ENCODE data around the gene CAMTA1.

Gene CAMTA1

DNA sequence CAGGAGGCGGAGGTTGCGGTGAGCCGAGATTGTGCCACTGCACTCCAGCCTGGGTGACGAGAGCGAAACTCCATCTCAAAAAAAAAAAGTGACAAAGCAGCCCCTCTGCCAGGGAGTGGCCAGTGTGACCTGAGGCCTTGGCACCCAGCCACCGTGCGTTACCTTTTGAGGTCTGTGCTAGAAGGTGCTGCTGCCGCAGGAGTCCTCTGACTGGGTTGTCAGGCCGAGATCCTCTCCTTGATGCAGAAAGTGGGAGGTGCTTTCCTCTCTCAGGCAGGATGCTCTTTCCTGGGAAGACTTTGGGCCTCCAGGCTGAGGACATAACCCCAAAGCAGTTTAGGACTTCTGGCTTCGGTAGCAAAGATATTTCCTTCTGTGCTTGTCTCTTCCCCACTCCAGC lies 705.3 kb downstream of the CAMTA1 start:
- no peak for ATAC-seq

DNA sequence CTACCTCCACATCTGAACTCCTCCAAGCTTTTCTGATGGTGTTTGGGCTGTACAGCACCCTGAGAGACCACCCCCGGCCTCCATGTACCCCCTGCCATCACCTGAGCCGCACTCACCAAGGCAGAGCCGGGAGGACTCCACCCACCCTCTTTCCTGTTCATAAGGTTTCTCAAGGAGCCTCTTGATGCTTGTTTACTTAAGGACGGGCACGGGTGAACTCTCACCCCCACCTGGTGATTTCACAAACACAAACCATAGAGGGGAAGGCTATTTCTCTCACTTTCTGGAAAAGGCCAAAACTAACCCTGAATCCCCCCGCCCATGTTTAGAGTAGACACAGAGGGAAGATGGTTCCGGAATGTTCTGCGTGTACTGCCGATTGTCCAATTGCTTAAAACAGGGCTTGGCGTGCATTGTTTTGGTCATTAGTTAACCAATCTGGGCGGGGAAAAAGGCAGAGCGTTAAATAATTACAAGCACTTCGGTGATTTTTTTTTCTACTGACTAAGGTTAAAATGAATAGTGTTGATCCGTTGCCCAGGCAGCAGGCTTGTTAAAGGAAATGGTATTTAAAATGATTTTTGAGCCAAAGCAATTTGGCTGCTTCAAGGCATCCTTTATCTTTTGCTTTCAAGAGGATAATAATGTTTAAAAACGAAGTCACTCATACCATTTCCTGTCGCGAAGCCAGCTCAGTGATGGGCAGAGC lies 706.0 kb downstream of the CAMTA1 start:
- ATAC-seq: no peak

DNA sequence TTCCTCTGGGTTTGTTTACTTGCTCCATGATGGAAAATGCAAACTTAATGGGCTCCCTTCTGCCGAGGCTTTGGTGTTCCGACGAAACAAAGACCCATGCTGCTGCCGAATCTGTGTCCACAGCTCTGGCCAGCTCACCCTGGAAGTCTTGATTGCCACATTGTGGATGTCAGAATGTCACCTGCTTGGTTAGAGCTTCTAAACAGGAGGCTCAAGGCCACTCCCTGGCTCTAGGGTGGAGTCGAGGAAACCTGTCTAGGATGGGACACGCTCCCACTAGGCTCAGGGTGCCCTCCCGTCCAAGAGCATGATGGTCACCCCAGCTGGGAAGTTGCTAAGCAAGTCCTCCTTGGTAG lies 706.5 kb downstream of the CAMTA1 start:
- ATAC-seq: no peak

DNA sequence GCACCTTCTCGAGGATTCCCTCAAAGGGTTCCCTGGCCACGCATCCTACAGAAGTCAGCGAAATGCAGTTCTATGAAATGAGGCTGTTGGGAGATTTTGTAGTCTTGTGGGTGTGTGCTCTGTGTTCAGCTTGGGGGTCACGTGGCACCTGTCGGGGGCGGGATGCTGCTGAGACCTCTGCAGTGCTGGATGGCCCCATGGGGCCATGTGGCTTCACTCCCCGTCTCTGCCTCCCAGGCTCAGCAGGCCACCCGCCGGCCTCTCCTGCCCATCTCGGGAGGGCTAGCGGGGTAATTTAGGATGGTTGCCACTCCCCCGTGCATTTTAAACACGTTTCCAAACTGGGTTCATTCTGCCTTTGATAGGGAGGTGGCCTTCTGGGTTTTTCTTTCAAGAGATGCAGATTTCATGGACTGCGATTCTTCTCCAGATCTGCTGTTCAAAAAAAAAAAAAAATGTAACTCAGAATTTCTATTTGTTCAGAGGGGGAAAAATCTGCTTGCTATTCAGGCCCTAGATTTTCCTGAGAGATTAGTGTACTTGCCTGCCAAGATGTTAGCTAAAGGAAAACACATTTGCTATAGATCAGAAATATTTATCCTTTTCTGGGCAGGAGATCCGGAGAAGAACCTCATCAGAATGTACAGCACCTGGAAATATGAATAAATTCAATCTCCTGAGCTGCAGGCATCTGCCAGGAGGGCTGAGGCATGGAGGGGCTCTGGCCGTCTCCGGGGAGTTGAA lies 708.6 kb downstream of the CAMTA1 start:
- no peak for ATAC-seq

DNA sequence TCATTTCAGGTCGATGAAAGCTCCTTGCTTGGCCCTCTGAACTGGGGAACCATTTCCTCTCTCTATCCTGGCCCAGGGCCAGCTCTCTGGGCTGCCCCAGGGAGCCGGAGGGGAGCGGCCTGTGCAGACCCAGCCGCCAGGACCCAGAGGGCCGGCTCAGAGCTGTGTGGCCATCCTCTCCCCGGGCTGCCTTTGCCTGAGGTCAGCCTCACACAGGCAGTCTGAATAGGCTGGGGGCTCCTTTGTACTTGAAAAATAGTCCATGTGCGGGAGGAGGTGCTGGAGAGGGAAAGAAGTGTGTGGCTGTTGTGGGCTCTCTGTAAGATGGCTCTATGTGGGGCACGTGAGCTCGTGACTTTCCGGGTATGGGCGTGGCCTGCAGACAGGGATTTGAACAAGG lies 710.7 kb downstream of the CAMTA1 start:
- ATAC-seq: no peak

DNA sequence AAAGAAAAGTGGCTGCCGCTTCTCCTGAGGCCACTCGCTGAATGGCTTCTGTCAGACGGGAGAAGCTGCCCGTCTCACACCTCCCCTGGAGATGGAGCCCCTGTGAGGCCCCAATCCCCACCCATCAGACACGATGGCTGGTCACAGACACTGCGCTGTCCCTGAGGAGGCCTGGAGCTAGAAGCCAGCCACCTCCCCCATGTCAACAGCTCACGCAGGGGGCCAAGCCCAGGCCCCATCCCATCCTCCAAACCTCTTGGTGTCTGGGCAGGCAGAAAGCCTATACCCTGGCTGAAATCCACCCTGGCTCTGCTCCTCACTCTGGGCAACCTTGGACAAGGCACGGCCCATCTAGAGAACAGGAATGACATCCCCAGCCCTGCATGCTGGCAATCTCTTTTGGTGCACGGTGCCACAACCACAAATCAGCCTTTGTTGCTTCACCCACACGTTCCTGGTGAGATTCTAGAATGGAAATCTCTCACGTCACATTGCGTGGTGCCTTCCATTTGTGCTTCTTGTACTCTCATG lies 711.9 kb downstream of the CAMTA1 start:
- no peak for ATAC-seq

DNA sequence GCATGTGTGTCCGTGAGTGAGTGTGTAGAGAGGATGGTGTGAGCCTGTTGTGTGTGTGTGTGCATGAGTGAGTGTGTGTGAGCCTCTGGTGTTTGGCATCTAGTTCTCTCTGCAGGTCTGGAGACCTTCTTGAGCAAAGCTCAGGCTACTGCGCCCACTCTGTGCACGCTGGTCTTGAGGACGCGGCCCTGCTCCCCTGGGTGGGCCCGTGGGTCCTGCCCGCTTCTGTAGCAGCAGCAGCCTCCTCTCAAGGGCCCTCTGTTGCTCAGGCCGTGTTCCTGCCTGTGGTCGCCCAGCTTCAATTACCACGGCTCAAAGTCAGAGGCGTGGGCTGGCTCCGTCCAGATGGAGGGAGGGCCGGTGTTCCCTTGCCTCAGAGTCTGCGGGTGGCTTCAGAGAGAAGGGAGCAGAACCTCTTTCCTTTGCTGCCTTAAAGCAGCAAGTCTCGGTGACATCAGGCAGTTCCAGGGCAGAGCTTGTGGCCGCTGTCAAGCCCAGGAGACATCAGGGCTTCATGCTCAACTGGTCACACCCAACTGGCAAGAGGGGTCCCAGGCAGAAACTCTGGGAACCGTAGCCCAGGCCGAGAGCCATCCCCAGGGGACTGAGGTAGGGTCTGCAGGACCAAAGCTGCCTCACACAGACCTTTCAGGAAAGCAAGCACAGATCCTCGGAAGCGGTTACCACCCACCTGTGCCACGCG lies 715.3 kb downstream of the CAMTA1 start:
- no peak for ATAC-seq

DNA sequence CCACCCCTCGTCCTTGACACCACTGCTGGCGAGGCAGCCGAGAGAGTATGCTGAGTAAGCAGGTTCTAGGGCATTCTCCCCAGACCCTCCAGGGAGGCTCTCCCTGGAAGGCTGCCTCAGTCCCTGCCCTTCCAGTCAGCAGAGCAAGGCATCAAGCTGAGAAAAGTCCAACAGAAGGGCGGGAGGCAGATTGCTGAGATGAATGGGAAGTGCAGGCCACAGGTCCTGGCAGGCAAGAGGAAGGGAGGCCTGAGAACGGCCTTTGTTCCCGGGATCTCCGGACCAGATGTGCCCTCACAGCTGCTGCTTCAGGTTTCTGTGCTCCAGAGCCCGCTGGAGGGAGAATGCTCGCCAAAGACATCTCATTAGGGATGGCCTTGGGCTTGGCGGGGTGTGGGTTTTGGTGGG lies 715.8 kb downstream of the CAMTA1 start:
- no peak for ATAC-seq

DNA sequence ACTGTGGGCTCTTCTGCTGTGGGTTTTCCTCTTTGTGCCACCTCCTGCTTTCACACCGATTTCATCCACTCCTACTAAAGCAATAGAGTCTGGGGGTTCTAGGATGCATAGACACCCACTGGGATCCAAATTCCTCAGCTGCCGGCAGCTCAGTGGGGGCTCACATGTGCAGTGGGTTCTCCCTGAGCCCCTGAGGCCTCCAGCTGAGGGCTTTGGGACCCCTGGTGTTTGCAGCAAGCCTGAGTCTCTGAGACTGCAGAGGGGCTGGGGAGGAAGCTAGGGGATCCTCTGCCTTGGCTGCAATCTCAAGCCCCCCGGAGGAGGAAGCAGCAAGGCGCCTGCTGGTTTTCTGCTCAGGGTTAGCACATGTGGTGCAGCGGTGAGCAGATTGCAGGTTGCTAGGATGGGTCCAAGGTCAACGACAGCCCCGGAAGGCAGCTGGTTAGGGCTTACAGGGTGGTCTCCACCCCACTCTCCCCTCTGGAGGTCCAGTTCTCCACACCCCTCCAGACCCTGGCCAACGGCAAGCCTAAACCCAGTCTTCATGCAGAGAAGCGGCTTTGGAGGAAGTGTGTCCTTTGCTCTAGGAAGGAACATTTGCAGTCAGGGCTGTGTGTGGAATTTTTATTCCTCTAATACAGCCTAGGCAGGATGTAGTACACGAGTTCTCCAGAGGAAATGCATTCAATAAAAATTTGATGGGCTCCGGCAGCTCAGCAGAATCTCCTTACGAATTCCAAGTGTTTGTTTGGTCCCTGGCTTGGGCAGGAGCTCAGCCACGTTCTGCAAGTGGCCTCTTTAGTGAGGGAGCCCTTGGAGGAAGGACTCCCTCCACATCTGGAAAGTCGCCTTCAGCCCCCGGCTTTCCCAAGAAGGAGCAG lies 716.7 kb downstream of the CAMTA1 start:
- ATAC-seq: no peak

DNA sequence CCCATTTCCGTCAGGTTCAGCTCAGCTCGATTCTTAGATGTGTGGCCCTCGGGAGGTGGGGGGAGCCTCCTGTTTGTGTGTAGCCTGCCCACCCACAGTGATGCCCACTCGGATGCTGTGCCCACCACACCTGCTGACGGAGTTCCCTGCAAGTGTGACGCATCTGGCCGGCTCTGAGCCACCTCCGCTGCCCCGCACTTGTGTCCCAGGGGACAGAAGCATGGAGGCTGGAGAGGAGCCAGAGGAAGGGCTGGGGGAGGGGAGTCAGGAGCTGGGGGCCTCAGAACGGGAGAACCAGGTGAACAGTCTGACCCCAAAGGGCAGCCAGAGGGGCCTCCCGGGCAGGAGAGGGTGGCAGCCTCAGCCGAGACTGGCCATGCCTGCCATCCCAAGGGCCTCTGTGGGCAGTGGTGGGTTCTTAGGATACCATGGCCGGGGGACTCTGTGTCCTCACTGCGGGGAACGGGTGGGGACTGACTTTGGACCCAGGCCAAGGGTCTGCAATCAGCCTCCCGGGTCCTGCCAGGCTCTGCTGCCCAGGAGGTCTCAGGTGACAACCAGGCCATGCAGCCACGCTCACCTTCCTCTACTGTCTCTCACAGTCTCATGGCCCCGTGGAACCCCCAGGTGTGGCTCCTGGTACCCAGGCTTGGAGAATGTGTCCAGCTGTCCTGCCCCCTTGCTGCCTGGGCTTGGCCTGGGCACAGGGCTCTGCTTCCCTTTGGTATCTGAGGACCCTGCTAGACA lies 718.6 kb downstream of the CAMTA1 start:
- no peak for ATAC-seq

DNA sequence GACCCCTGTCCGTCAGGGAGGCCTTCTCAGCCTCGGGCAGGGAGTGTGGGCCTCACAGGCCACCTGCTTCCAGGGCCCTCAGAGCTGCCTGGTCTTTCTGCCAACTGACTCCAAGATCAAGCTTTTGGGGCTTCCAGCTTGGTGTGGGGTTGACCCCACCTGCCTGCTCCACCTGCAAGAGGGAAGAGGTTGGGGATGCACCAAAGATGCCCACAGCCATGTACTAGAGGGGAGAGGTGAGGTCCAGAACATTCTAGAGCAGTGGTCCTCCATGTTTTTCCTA lies 719.1 kb downstream of the CAMTA1 start:
- ATAC-seq: no peak

DNA sequence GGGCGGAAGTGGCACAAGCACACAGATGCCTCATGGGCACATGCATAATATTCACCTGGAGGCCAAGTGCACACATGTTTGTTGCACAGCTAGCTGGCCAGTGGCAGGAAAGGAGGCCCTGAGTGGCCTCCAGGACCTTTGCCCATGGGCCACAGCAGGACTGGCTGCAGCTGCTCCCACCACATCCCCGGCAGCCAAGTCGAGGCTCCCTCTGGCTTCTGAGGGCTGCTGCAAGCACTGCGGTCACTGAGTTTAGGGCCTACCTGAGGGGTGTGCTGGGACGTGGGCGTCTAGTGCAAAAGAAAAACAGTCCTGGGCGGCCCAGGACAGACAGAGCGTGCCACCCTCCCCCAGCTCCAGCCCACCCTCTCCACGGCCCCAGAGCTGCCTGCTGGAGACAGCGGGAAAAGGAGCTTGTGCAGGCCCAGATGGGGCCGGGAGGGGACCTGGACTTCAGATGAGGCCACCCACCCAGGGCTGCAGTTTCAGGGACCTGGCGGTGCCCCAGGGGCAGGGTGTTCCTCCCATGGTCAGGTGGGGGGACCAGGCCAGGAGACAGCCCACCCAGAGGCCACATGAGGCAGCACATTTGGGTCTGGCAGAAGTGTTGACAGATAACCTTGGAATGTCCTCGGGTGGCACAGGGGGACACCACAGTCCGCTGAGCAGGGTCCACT lies 720.0 kb downstream of the CAMTA1 start:
- no peak for ATAC-seq

DNA sequence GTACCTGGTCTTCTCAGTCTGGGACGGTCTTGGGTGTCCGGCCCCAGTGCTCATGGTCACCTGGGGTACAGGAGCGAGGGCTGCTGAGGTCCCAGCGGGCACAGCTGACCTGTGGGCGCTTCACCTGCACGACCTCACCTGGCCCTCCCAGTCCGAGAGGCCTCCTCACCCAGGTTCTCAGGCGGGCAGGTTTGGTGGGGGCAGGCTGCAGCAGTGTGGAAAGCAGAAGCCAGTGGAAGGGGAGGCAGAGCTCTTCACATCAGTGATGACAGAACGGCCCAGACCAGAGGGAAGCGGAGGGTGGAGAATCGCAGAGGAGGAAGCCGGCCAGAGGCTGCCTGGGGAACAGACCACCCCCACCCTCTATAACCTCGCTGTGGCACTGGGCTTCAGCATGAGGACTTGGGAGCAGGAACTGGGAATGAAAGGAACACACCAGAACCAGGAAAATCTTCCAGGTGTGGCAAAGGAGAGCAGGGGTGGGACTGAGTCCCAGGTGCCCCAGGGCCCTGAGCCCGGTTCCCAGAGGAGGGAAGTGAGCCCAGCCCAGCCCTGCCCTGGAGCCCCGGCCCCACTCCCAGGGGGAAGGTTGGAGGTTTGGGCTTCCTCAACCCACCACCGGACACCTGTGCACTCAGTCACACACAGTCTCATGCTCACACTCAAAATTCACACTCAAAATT lies 720.7 kb downstream of the CAMTA1 start:
- ATAC-seq: no peak

DNA sequence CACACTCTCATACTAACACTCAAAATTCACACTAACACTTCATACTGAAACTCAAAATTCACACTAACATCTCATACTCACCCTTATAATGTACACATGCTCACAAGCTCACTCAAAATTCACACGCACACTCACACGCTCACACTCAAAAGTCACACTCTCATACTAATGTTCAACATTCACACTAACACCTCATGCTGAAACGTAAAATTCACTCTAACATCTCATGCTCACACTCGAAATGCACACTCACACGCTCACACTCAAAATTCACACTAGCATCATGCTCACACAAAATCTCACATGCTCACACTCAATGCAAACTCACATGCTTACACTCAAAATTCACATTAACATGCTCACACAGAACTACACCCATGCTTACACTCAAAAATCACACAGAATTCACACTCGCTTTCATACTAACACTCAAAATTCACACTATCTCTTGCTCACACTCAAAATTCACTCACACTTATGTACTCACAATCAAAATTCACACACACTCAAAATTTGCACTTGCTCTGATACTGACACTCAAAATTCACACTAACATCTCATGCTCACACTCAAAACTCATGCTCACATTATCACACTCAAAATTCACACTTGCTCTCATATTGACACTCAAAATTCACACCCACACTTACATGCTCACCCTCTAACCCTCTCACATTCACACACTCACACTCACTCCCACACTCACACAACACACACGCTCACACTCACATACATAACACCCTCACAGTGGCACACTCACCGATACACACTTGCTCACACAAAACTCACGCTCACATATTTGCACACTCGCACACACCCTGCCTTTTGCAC lies 721.4 kb downstream of the CAMTA1 start:
- no peak for ATAC-seq

DNA sequence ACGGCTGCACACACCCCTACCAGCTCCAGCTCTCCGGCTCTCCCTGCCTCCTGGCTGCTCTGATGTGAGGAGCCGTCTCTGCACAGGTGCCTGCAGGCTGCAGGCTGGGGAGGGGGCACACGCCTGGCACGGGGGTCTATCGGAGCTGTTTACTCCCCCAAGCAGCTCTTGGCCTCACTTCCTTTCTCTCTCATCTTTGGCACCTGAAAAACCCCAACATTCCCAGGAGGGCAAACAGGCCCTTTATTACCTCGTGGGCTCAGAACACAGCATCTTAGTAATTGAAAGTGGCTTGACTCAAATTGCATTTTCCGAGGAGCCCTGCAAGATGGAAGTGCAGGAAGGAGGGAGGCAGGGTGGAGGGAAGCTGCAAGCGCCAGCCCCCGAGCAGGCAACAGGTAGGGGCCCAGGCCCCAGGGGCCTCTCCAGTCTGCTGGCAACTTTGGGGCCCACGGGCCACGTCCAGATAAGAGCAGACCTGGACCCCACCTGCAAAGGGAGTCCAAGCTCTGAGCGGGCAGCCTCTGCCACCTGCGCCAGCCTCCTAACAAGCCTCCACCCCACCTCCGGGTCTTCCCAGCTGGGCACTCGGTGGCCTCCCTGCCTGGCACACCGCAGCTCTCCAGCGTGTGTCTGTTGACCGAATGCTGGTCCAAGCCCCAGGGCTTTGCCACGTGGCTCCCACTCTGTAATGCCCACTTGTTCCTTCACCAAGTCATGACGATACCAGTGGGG lies 722.2 kb downstream of the CAMTA1 start:
- no peak for ATAC-seq

DNA sequence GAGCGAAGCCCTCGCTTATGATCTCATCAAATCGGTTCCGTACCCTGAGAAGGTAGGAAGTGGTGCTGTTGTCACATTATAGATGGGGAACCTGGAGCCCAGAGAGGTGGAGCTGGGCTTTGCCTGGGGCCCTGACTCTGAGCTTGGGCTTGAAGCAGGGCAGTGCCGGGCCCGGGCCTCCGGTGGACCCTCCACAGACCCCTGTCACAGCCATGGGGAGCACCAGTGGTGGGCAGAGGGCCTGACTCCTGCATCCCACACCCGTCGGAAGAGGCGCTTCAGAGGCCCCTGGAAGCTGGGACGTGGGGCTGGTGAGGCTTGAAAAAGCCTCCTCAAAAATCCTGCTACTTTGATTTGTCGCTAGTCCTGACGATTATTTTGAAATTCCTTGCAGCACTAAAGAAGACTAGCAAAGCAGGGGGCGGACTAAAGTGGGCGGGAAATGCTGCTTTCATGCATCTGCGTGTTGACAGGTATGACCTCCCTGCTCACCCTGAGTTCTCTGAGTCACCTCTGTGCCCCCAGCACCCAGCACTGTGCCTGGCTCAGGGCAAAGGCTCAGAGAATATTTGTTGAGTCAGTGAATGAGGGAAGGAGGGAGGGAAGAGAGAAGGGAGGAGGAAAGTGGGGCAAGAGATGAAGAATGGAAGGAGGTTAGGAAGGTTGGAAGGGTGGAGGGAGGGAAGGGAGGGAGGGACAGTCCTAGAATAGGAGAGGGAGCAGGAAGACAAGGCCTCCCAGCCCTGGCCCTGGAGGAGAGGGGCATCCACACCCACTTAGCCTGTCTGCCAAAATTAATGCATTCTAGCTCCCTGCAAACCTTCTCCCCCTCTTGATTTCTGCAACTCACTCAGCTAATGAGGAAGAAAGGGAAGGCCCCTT lies 723.0 kb downstream of the CAMTA1 start:
- no peak for ATAC-seq

DNA sequence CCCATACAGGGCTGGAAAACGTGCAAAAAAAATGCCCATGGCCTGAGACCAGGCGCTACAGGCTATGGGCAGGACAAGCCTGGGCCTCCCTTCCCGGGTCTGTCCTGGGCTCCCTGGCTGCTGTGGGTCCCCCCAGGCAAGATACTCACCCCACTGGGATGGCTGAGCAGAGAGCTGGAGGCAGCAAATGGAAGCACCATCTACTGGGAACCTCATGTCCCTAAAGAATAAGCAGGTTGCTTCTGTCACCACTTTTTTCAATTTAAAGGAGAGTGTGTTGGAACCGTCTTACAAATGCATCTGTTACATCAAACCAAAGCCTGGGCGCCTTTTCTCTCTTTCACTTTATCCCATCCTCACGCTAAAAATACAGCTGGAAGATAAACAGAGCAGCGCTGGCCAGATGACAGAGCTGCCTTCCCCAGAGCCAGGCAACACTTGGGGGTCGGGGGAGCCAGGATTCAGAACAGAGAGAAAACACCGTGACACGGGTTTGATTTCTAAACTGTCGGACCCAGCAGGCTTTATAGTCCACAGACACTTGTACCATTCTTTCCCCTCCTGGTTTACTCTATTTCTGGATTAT lies 723.8 kb downstream of the CAMTA1 start:
- no peak for ATAC-seq

DNA sequence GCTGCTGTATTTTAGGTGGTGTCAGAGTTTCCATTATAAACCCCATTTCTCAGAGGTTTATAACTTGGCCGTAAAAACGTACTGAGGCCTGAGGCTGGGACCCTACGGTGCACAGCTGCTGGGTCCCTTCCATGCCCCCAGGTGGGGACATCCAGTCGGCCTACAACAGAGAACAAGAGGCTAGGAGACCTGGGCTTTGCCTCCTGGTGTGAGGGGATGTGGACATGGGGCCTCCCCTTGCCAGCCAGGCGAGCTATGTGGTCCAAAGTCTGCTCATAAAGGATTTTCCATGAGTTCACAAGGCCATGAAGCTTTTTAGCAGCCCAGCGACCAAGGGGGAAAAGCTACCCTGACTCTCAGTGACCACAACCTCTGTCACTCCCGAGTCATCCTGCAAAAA lies 724.3 kb downstream of the CAMTA1 start:
- no peak for ATAC-seq

All from activated CD4-positive, CD25-positive, alpha-beta regulatory T cell treated with anti-CD3 and anti-CD28 coated beads, Interleukin-2, amount 50 U/mL, for 24 hours (primary cell).